ENCODE measurements around the gene ANKRD65.

DNA sequence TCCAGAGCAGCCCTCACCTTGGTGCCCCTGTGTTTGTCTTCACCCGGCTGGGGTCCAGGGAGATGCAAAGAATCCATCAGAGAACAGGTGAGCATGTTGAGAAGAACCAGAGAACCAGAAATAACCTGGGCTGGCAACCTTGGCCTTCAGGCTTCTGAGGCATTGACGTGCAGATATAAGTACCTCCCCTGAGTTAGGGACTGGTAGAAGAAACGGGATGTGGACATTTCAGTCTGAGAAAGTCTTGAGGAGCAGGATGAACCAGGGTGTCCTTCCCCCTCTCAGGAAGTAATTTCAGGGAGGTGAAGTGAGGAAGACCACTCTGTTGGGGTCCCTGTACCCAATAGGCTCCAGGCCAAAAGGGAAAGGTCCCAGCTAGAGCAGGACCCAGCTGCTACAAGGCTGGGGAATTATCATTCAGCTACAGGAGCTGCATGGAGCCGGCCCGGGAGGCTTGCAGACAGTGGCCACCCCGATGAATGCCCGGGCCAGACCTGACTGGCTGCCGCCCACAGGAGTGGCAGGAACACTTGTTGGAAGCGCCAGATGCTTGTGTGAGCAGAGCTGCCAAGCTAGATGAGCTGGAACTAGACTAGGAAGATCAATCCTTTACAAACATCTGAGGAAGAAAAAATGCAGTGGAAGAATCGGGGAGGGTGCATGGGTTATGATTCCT, 44.4 kb downstream of the ANKRD65 start:
- TF ChIP-seq, protein P1, sequence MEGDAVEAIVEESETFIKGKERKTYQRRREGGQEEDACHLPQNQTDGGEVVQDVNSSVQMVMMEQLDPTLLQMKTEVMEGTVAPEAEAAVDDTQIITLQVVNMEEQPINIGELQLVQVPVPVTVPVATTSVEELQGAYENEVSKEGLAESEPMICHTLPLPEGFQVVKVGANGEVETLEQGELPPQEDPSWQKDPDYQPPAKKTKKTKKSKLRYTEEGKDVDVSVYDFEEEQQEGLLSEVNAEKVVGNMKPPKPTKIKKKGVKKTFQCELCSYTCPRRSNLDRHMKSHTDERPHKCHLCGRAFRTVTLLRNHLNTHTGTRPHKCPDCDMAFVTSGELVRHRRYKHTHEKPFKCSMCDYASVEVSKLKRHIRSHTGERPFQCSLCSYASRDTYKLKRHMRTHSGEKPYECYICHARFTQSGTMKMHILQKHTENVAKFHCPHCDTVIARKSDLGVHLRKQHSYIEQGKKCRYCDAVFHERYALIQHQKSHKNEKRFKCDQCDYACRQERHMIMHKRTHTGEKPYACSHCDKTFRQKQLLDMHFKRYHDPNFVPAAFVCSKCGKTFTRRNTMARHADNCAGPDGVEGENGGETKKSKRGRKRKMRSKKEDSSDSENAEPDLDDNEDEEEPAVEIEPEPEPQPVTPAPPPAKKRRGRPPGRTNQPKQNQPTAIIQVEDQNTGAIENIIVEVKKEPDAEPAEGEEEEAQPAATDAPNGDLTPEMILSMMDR (IDR thresholded peaks at IDR 0.05): no peak
- no peak for TF ChIP-seq POLR2A (IDR thresholded peaks at IDR 0.05)
- TF ChIP-seq POLR2AphosphoS5 (IDR thresholded peaks at IDR 0.05): no peak
